Right atrium auricular region (tissue), 2 donors: ENCODE measurements around the gene PARD6B. TPM values are rescaled to one million over a fixed set of nuclear protein-coding genes. Genes with fewer than 3 reads are reported as not detected.
"Not testable (repeated sequence)": the region's sequence is repeated elsewhere in the genome, so short reads cannot be mapped to it uniquely, and the experiment has no call there.

Experiments used
- DNase-seq: peaks from one replicate; pipeline ENCODE4 v3.0.0-alpha.2; 2019; ENCODE audit warnings: low spot score
- H3K27ac ChIP-seq, 2 donors: fragments of 200-600 bp; sonication (generic); 1 replicate in 1 of 2; 2 replicates in 1 of 2; pipeline ENCODE4 v1.5.1; 2016 to 2019
- H3K27me3 ChIP-seq, 2 donors: fragments of 200-600 bp; sonication (generic); one replicate each; pipeline versions ENCODE4 v1.5.1 to v1.6.0; 2017 to 2019
- H3K36me3 ChIP-seq: fragments of 200-600 bp; sonication (generic); one replicate; pipeline ENCODE4 v1.5.1; 2016
- H3K4me1 ChIP-seq, 2 donors: fragments of 200-600 bp; sonication (generic); one replicate each; pipeline versions ENCODE4 v1.5.1 to v1.6.0; 2017 to 2019
- H3K4me3 ChIP-seq, 2 donors: fragments of 200-600 bp; sonication (generic); 1 replicate in 1 of 2; 2 replicates in 1 of 2; pipeline ENCODE4 v1.5.1; 2017 to 2019; ENCODE audit warnings: mild to moderate bottlenecking in 1 of 2, moderate library complexity in 1 of 2
- H3K9me3 ChIP-seq, 2 donors: fragments of 200-600 bp; sonication (generic); one replicate each; pipeline ENCODE4 v1.5.1; 2019
- total RNA-seq, 2 donors: library from RNA; depleted of rRNA; stranded (reverse); fragments of >200 nt; gene quantifications; one replicate each; pipeline ENCODE4 v1.1.0, GENCODE V29; 2016
- TF ChIP-seq, protein P1 (sequence below), 2 donors: fragments of 200-600 bp; sonication (generic); IDR thresholded peaks; one replicate each; pipeline ENCODE4 v1.5.1; 2019; ENCODE audit warnings: antibody characterized with exemption in 2 of 2

PARD6B gene
- total RNA-seq, 2 donors from 2014 or later: 4.4 to 5.9 TPM

- H3K27ac ChIP-seq: peak overlapping the region; percentile 46 to 55
- TF ChIP-seq, protein P1, sequence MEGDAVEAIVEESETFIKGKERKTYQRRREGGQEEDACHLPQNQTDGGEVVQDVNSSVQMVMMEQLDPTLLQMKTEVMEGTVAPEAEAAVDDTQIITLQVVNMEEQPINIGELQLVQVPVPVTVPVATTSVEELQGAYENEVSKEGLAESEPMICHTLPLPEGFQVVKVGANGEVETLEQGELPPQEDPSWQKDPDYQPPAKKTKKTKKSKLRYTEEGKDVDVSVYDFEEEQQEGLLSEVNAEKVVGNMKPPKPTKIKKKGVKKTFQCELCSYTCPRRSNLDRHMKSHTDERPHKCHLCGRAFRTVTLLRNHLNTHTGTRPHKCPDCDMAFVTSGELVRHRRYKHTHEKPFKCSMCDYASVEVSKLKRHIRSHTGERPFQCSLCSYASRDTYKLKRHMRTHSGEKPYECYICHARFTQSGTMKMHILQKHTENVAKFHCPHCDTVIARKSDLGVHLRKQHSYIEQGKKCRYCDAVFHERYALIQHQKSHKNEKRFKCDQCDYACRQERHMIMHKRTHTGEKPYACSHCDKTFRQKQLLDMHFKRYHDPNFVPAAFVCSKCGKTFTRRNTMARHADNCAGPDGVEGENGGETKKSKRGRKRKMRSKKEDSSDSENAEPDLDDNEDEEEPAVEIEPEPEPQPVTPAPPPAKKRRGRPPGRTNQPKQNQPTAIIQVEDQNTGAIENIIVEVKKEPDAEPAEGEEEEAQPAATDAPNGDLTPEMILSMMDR (IDR thresholded peaks at IDR 0.05): no peak
- H3K27me3 ChIP-seq: no peaks in the 10 kb centered on the region
- DNase-seq: peak; percentile 63
- H3K4me3 ChIP-seq: no peak overlapping the region
- no peaks in the 10 kb centered on the region for H3K36me3 ChIP-seq
- no peaks in the 10 kb centered on the region for H3K9me3 ChIP-seq
- H3K4me1 ChIP-seq: peaks cover 0 to 22% of the 10 kb centered on the region in 2 donors
These were observed 31.2 kb downstream of the PARD6B start for GRCh38 chr20:50762435-50763220.

- H3K9me3 ChIP-seq, H3K4me3 ChIP-seq, H3K36me3 ChIP-seq, H3K27me3 ChIP-seq: not testable (repeated sequence)
- Histone ChIP-seq H3K27ac (peak overlapping the region; percentile 11 to 55), H3K4me1 (peaks cover 0 to 22% of the 10 kb centered on the region in 2 donors)
- peak; percentile 52 for DNase-seq
These were observed 32.4 kb downstream of the PARD6B start for GRCh38 chr20:50763550-50764458.

- not testable (repeated sequence) for H3K27ac ChIP-seq, H3K9me3 ChIP-seq, H3K27me3 ChIP-seq, H3K4me3 ChIP-seq, H3K36me3 ChIP-seq
- peaks cover 0 to 22% of the 10 kb centered on the region in 2 donors for H3K4me1 ChIP-seq
- DNase-seq: peak; percentile 21
These were observed 33.9 kb downstream of the PARD6B start for GRCh38 chr20:50765251-50765650.

DNA sequence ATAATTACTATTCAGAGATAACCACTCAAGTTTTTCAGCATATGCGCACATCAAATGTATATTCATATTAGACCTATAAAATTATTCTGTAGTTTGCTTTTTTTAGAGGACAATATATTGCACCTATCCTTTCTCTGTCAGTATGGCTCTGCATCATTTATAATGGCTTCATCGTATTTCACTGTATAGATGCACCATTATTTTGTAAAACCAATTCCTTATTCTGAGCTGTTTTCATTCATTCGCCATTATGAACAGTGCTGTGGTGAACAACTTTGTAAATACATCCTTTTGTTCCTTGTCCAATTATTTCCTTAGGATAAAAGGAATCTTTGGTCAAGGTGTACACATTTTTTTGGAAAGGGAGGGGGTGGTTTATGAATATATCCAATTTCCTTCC is 34.3 kb downstream of the PARD6B start:
- H3K9me3 ChIP-seq: no peaks in the 10 kb centered on the region
- peaks cover 0 to 22% of the 10 kb centered on the region in 2 donors for H3K4me1 ChIP-seq
- no peaks in the 10 kb centered on the region for H3K36me3 ChIP-seq
- H3K27ac ChIP-seq: no peak overlapping the region
- TF ChIP-seq, protein P1 (IDR thresholded peaks at IDR 0.05): no peak
- no peak overlapping the region for H3K4me3 ChIP-seq
- no peaks in the 10 kb centered on the region for H3K27me3 ChIP-seq
- DNase-seq: no peak

- not testable (repeated sequence) for H3K4me3 ChIP-seq, H3K36me3 ChIP-seq, H3K9me3 ChIP-seq, H3K27me3 ChIP-seq, DNase-seq
- Histone ChIP-seq H3K27ac (peak overlapping the region in 1 of 2 donors; percentile 3), H3K4me1 (peaks cover 0 to 17% of the 10 kb centered on the region in 2 donors)
These were observed 35.8 kb downstream of the PARD6B start for GRCh38 chr20:50766955-50767809.

DNA sequence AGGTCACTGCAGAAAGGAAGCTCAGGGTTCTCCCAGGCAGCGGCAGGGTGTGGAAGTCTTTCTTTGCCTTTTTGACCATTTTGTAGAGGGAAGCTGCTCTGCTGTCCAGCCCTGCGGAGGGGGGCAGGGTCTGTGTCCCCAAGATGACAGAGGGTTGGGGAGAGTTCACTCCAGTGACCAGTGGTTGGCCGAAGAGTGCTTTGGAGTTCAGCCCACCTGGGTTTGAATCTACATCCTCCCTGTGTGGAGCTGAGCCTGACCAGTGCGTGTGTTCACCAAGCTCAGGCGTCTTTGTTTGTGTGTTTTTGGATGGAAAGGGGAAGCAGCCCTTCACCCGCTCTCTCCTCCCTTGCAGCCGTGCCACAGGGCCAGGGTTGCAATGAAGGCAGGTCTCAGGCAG is 37.6 kb downstream of the PARD6B start:
- not testable (repeated sequence) for H3K36me3 ChIP-seq, H3K27ac ChIP-seq, H3K27me3 ChIP-seq, H3K9me3 ChIP-seq, DNase-seq, H3K4me3 ChIP-seq, H3K4me1 ChIP-seq

DNA sequence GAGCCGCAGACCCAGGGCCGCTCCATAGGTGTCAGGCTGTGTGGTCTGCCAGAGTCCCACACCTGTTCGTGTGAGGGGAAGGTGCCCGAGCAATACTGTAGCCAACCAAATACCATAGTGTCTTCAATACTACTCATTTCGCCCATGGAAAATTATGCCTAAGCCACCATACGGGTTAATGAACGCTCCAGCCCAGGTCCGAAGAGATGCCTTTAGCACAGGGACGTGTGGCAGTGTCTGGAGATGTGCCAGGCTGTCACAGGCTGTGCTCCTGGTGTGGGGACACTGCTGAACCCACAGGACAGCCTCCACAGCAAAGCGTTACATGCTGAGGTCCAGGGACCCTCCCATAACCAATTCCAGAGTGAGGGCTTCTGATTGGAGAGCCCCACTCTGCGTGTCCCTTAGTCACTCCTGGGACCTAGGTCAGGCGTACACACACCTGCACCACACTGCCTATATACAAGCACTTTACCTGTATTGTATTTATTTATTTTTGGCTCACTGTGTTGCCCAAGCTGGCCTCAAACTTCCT is 38.2 kb downstream of the PARD6B start:
- H3K27ac ChIP-seq, H3K4me3 ChIP-seq, H3K36me3 ChIP-seq, H3K4me1 ChIP-seq, DNase-seq, H3K9me3 ChIP-seq, H3K27me3 ChIP-seq: not testable (repeated sequence)

- H3K4me3 ChIP-seq, H3K4me1 ChIP-seq, DNase-seq, H3K27ac ChIP-seq, H3K36me3 ChIP-seq, H3K9me3 ChIP-seq, H3K27me3 ChIP-seq: not testable (repeated sequence)
These were observed 40.2 kb downstream of the PARD6B start for GRCh38 chr20:50771419-50772080.
